Esophagus muscularis mucosa (tissue), 4 donors: ENCODE data around the gene ATP4B. TPM values are rescaled to one million over a fixed set of nuclear protein-coding genes. Genes with fewer than 3 reads are reported as not detected.
"Not testable (repeated sequence)": the region's sequence is repeated elsewhere in the genome, so short reads cannot be mapped to it uniquely, and the experiment has no call there.

Source experiments
- DNase-seq: peaks from one replicate; pipeline ENCODE4 v3.0.0-alpha.2; 2017; ENCODE audit errors: extremely low spot score
- H3K27ac ChIP-seq, 4 donors: fragments of 200-600 bp; sonication (generic); replicated peaks in 1 of 4; 1 replicate in 3 of 4; 2 replicates in 1 of 4; pipeline ENCODE4 v1.5.1; 2016 to 2019; ENCODE audit warnings: mild to moderate bottlenecking in 1 of 4
- H3K27me3 ChIP-seq, 4 donors: fragments of 200-600 bp; sonication (generic); one replicate each; pipeline versions ENCODE4 v1.5.1 to v1.6.0; 2016 to 2019
- H3K36me3 ChIP-seq, 4 donors: fragments of 200-600 bp; sonication (generic); one replicate each; pipeline ENCODE4 v1.5.1; 2016 to 2019
- H3K4me1 ChIP-seq, 4 donors: fragments of 200-600 bp; sonication (generic); one replicate each; pipeline ENCODE4 v1.5.1; 2016 to 2019
- H3K4me3 ChIP-seq, 4 donors: fragments of 200-600 bp; sonication (generic); 1 replicate in 2 of 4; 2 replicates in 2 of 4; pipeline ENCODE4 v1.5.1; 2016 to 2019; ENCODE audit warnings: mild to moderate bottlenecking in 4 of 4, moderate library complexity in 1 of 4
- H3K9me3 ChIP-seq, 4 donors: fragments of 200-600 bp; sonication (generic); 1 replicate in 3 of 4; 2 replicates in 1 of 4; pipeline ENCODE4 v1.5.1; 2016 to 2019
- CTCF ChIP-seq, 3 experiments: fragments of 200-600 bp in 2 of 3; fragments of 450-650 bp in 1 of 3; sonication (generic) in 2 of 3; IDR thresholded peaks; one replicate each; pipeline ENCODE4 v1.5.1; 2017 to 2019; ENCODE audit warnings: antibody characterized with exemption in 3 of 3, mild to moderate bottlenecking in 2 of 3, moderate library complexity in 1 of 3
- EP300 ChIP-seq: sonication (generic); formaldehyde crosslinking; IDR thresholded peaks from one replicate; pipeline ENCODE4 v1.6.1; 2017; ENCODE audit warnings: antibody characterized with exemption
- POLR2A ChIP-seq: fragments of 450-650 bp; IDR thresholded peaks from one replicate; pipeline ENCODE4 v1.6.1; 2017; ENCODE audit warnings: antibody characterized with exemption, moderate library complexity, mild to moderate bottlenecking, low read depth
- POLR2AphosphoS5 ChIP-seq, 2 donors: sonication (generic); formaldehyde crosslinking; IDR thresholded peaks; one replicate each; pipeline ENCODE4 v1.6.1; 2017; ENCODE audit warnings: antibody characterized with exemption in 2 of 2
- WGBS: methylation state at CpG from one replicate; pipeline ENCODE4 v1.1.5; 2018; 5-methylcytosine and 5-hydroxymethylcytosine counted together
- intact Hi-C: fragments of 100-400 bp; cut with DNase I; formaldehyde crosslinking; loops from one replicate; pipeline ENCODE4 v1.15.1; 2023
- total RNA-seq, 4 donors: library from RNA; depleted of rRNA; stranded (reverse); fragments of >200 nt; gene quantifications; one replicate each; pipeline versions ENCODE4 v1.1.0 to v1.2.1, GENCODE V29; 2016

ATP4B gene
- total RNA-seq, 4 donors from 2014 or later: not detected

GRCh38 chr13:113624235-113624587 is 33.8 kb downstream of the ATP4B start:
- TF ChIP-seq EP300: no peak
- TF ChIP-seq POLR2A: no peak
- TF ChIP-seq POLR2AphosphoS5 (IDR thresholded peaks at IDR 0.05): no peak
- no peak for TF ChIP-seq CTCF (IDR thresholded peaks at IDR 0.05)
- H3K4me3 ChIP-seq: no peak overlapping the region
- 95% methylated on average over 9 of the region's 9 CpGs for WGBS

GRCh38 chr13:113623491-113624234 is 34.3 kb downstream of the ATP4B start:
- H3K36me3 ChIP-seq: peaks cover 0 to 32% (median 25%) of the 10 kb centered on the region in 4 donors
- 97% methylated on average over 12 of the region's 20 CpGs for WGBS
- H3K4me3 ChIP-seq: no peak overlapping the region
- no peaks in the 10 kb centered on the region for H3K4me1 ChIP-seq
- intact Hi-C loops: loop anchor here (5.0 kb wide), 1 partner anchor 324 kb away; no protein-coding TSS in a partner anchor
- TF ChIP-seq EP300 (no peak), CTCF (IDR thresholded peaks at IDR 0.05) (no peak), POLR2AphosphoS5 (IDR thresholded peaks at IDR 0.05) (no peak), POLR2A (no peak)
- no peaks in the 10 kb centered on the region for H3K27me3 ChIP-seq
- H3K9me3 ChIP-seq: no peaks in the 10 kb centered on the region
- H3K27ac ChIP-seq: no peak overlapping the region
- no peak for DNase-seq

More at GRCh38 chr13:113624235-113624587, 33.8 kb downstream of the ATP4B start:
- intact Hi-C loops: loop anchor here (5.0 kb wide), 1 partner anchor 323 kb away; no protein-coding TSS in a partner anchor
- no peaks in the 10 kb centered on the region for H3K4me1 ChIP-seq
- no peaks in the 10 kb centered on the region for H3K9me3 ChIP-seq
- peaks cover 0 to 38% (median 29%) of the 10 kb centered on the region in 4 donors for H3K36me3 ChIP-seq
- H3K27ac ChIP-seq: no peak overlapping the region
- DNase-seq: no peak
- no peaks in the 10 kb centered on the region for H3K27me3 ChIP-seq

- peaks cover 0 to 26% (median 20%) of the 10 kb centered on the region in 4 donors for H3K36me3 ChIP-seq
- intact Hi-C loops: loop anchor here (5.0 kb wide), 1 partner anchor 324 kb away; no protein-coding TSS in a partner anchor
- no peak for DNase-seq
Observed at GRCh38 chr13:113622791-113623490, 35.1 kb downstream of the ATP4B start.

GRCh38 chr13:113621986-113622550 is 35.9 kb downstream of the ATP4B start:
- H3K36me3 ChIP-seq: peaks cover 0 to 23% (median 19%) of the 10 kb centered on the region in 4 donors
- H3K9me3 ChIP-seq, DNase-seq, H3K27me3 ChIP-seq, H3K4me3 ChIP-seq, H3K4me1 ChIP-seq, H3K27ac ChIP-seq: not testable (repeated sequence)
- 94% methylated on average over 20 of the region's 20 CpGs for WGBS
- intact Hi-C loops: loop anchor here (5.0 kb wide), 1 partner anchor 325 kb away; no protein-coding TSS in a partner anchor

More at GRCh38 chr13:113622791-113623490, 35.1 kb downstream of the ATP4B start:
- H3K4me3 ChIP-seq: no peak overlapping the region
- no peak overlapping the region for H3K27ac ChIP-seq
- H3K27me3 ChIP-seq: no peaks in the 10 kb centered on the region
- no peaks in the 10 kb centered on the region for H3K9me3 ChIP-seq
- 94% methylated on average over 28 of the region's 29 CpGs for WGBS
- TF ChIP-seq CTCF (IDR thresholded peaks at IDR 0.05) (no peak), POLR2A (no peak), EP300 (no peak), POLR2AphosphoS5 (IDR thresholded peaks at IDR 0.05) (no peak)
- H3K4me1 ChIP-seq: no peaks in the 10 kb centered on the region

- H3K36me3 ChIP-seq: peaks cover 0 to 23% (median 19%) of the 10 kb centered on the region in 4 donors
- H3K4me1 ChIP-seq, H3K4me3 ChIP-seq, H3K27ac ChIP-seq, DNase-seq, H3K27me3 ChIP-seq, H3K9me3 ChIP-seq: not testable (repeated sequence)
- peak; percentile 41 to 64 (median 64) for TF ChIP-seq CTCF (IDR thresholded peaks at IDR 0.05)
- intact Hi-C loops: loop anchor here (5.0 kb wide), 1 partner anchor 326 kb away; no protein-coding TSS in a partner anchor
- 81% methylated on average over 13 of the region's 13 CpGs for WGBS
Observed at GRCh38 chr13:113621498-113621897, 36.5 kb downstream of the ATP4B start.
